HG02970 (cell line): ENCODE data around the gene FBN1.

Experiments
- ATAC-seq: cut with Tn5 transposase; IDR thresholded peaks from one replicate; pipeline ENCODE4 v1.9.1; 2021; ENCODE audit warnings: mild to moderate bottlenecking, moderate library complexity, moderate number of reproducible peaks; ENCODE audit not compliant: unreplicated experiment, low FRiP score

Gene FBN1

DNA sequence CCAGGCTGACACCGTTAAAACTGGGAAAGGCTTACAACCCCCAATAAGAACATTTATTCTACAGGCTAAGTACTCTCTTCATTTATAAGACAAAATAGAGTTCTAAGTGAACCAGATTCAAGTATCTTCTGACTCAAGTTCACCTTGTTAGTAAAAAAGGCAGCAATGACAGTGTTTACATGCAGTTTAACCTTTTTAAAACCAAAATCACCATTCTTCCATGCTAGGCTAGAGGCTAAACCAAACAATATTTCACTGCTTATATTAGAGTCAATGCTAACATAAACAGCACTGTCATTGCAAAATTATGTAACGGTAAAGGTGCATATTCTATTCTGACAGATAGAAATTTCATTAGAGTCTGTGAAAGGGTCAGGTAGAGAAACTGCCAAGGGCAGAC, 118.0 kb downstream of the FBN1 start:
- ATAC-seq, result no peak

DNA sequence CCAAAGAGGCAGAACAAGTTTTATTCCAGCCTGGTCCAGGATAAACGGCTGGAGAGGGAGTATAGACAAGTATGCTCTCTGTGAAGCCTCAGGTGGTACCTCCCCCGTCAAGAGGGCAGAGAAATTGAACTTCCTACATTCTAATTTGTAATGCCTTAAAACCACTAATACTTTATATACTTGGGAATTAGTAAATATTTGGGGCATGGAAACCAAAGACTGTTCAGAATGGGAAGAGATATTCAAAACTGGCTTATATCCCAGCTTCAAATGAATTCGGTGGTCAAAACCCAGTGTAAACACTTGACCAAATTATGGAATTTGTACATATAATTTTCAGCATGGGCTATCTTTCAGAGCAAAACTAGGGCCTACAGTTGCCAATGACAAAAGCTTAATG, 122.6 kb downstream of the FBN1 start:
- no peak for ATAC-seq

GRCh38 chr15:48522123-48522522, 123.4 kb downstream of the FBN1 start:
- no peak for ATAC-seq

GRCh38 chr15:48520376-48521155, 124.9 kb downstream of the FBN1 start:
- ATAC-seq, result no peak

GRCh38 chr15:48516121-48516520, 129.4 kb downstream of the FBN1 start:
- ATAC-seq, result no peak

DNA sequence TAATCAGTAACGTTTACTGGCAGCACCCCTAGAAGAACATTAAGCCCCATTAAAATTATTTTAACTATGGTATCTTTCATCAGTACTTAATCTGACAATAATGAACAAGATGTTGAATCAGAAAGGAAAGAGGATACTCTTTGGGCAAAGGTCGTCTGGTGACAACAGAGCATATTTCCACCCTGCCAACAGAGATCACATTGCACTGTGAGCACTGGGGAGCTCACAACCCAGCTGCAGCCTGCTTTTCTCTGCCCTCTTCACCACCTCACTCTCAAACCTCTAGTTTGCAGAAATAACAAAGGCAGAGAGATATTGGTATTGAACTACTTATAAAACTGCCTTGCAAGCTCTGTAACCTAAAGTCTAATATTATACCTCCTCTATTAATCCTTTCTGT, 130.0 kb downstream of the FBN1 start:
- no peak for ATAC-seq

DNA sequence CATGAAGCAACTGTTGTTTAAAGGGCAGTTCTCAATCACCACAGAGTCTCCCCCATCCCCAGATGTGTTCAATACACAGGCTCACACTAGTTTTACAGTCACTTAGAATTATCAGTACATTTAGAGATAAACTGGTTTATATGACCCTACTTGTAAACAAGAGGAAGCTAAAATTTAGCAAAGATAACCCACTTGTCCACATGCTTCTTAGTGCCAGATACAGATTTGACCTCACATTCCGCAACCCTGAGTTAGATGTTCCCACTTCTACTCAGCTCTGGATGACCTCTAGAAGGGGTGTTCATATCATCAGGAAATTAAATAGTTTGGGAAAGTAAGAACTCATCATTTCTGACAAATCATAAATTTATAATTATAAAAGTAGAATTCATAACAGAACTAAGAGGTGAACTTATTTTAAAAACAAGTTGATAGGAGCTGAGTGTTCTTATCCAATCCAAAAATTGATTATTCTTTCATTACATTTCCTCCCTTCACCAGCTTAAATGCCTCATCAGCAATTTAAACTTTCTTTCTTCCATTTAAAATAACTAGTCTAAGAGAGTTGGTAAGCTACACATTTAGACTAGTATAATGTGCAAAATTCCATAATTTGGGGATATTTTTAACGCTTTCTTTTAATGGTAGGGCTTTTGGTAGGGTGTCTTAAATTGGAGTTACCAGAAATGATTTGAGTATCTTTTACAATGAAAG, 131.2 kb downstream of the FBN1 start:
- no peak for ATAC-seq

DNA sequence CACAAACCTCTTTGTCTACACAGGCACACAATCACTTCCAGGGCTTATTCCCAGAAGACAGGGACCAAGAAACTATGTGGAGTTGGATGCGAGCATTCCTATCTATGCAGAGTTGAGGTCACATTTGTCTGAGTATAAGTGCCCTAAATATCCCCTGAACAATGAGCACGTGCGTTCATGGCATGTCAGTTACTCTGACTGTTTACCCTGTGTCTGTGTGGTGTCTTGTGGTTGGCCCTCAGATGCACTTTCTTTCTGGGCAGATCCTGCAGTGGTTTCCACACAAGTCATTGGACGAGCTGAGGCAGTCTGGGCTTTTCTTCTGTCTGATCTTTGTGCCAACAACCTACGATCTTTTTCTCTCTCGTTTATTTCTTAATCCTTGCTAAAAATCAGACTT, 134.5 kb downstream of the FBN1 start:
- no peak for ATAC-seq

DNA sequence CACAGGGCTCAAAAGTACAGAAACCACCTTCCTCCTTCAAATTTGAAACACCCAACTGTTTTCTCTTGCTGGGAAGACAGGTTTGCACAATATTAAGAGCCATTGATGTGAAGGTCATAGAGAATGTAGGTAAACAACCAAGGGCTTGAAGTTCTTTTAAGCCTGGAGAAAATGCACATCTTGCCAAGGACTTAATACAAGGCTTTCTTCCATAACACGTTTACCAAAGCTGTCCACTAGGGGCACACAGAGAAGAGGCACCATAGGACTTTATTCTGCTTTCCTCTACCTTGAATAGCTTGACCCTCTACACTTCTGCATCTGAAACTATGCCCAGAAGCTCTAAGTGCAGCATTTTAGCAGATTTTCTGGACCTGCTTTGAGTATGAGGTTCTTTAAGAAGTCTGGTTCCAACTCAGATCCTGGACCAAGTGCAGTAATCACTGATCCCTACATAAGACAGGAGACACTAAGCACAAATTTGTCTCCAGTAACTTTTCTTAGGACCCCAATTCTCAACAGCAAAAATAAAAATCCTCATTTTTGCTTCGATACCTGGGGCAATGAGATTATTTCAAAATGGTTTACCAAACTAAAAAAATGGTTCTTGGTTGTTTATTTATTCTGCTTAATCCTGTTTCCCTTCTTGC, 138.0 kb downstream of the FBN1 start:
- no peak for ATAC-seq

DNA sequence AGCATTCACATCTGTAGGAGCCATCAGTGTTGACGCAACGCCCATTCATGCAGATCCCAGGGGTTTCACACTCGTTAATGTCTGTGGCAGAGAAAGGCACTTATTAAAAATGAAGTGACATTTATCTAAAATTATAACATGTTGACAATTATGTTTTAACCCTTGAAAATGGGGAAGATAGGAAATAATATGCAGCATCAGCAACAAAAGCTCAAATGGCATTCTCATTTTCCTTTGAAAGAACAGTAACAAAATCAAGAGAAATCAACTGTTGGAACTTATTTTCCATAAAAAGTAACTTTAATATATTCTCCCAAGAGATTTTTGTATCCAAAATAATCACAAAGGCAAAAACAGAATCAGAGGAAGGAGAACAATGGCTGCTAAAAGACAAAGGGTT, 140.4 kb downstream of the FBN1 start:
- no peak for ATAC-seq

DNA sequence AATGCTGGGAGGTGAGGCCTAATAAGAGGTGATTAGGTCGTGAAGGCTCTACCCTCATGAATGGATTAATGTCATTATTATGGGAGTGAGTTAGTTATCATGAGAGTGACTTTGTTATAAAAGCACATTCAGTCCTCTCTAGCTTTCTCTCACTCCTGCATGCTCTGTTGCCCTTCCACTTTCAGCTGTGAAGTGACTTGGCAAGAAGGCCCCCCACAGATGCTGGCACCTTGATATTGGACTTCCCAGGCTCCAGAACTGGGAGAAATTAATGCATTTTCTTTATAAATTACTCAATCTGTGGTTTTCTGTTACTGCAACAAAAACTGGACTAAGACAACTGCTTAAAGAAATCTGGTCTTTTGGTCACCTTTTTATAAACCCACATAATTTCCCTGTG, 144.3 kb downstream of the FBN1 start:
- ATAC-seq, result no peak

GRCh38 chr15:48500595-48500994, 144.9 kb downstream of the FBN1 start:
- ATAC-seq, result no peak

DNA sequence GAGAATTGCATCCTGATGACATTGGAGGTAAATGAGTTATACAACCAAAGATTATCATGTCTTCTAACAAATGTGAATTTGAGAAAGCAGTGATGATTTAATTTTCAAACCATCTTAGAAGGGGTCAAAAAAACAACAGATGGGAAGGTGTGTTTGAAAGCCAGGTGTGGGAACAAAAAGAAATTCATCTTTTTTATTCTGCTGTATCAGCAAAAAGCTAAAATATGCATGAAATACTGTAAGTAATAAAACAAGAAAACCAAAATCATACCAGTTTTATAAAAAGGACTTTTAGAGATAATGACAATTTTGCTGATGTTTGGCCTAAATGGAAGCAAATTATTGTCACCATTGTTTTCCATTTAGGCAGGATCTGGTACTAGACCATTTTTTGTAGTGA, 145.5 kb downstream of the FBN1 start:
- ATAC-seq, result no peak

DNA sequence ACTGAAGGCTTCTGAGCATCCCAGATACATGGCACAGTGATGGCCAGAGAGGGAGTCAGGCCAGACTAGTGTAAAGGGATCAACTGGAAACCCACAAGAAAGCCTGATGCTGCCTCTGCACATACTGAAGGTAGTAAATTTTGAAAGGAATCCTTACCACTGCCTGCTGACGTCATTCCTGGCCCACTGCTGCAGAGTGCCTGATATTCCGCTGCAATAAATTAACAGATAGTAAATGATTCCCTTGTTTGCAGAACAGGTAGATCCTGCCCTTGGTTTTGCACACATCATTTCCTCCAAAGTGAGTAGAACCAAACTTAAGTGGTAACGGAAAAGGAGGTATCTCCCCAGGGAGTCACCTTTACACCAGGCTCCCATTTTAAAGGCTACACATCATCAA, 146.7 kb downstream of the FBN1 start:
- no peak for ATAC-seq

DNA sequence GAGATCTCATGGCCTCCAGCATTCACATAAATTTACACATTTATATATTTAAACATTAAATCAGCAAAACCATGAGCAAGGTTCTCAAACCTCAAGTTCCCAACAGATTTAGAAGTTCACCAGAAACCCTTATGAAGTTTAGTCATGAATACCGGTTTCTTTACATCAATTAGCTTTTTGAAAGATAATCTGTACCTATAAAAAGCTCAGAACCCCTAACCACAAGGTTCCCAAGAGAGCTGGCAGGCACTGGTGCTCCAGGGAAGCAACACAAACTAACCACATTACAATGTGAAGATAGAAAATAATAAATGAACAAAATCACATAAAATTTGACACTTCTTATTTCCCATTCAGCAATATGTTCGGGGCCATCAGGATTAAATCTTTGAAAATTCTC, 150.9 kb downstream of the FBN1 start:
- no peak for ATAC-seq

GRCh38 chr15:48493763-48494225, 151.7 kb downstream of the FBN1 start:
- ATAC-seq, result no peak

GRCh38 chr15:48493084-48493762, 152.3 kb downstream of the FBN1 start:
- ATAC-seq, result no peak

DNA sequence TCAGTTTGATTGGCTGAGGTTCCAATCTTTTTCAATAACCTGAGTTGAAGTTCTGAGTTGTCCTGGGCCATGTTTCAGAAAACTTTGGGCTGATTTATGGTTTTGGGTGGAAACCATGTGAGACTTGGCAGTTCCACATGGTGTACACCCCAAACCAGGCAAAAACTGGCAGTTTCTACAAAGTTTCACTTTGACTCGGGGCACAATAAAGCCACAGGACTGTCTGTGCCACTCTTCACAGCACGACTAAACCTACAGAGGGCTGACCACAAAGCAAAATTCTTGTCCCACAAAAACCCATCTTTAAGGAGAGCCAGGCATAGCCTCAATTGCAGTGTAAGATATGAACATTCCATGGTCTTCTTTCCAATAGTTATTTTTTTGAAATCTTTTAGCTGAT, 159.3 kb downstream of the FBN1 start:
- ATAC-seq, result no peak

- ATAC-seq, result no peak
These were observed 163.7 kb downstream of the FBN1 start for GRCh38 chr15:48481802-48482201.

DNA sequence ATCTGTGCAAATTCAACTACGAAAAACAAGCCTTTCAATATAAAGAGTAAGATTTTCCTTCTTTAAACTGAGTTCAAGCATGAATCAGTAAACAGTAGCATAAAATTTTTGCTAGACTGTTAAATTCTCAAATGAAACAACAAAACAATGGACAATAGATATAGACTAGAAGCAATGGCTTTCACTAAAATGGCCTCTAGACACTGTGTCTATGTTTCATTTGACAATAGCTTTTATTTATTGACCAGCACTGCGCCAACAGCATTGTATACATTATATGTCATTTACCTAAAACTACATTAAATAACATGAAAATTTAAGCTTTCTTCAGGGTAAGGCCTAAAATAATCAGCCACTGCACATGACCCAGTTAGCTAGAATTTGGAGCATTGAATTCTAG, 165.8 kb downstream of the FBN1 start:
- ATAC-seq, result no peak

- ATAC-seq, result no peak
These were observed 166.9 kb downstream of the FBN1 start for GRCh38 chr15:48478581-48478980.
